Suprapubic skin (tissue), 3 donors: ENCODE results near the gene SLC30A3.

ENCODE experiments used
- CTCF ChIP-seq, 2 donors: fragments of 200-600 bp in 1 of 2; fragments of 450-650 bp in 1 of 2; sonication (generic) in 1 of 2; IDR thresholded peaks; one replicate each; pipeline ENCODE4 v1.5.1; 2016 to 2019; ENCODE audit warnings: antibody characterized with exemption in 2 of 2, mild to moderate bottlenecking in 1 of 2, moderate library complexity in 1 of 2
- EP300 ChIP-seq: sonication (generic); formaldehyde crosslinking; IDR thresholded peaks from one replicate; pipeline ENCODE4 v1.6.1; 2017; ENCODE audit warnings: antibody characterized with exemption
- POLR2A ChIP-seq, 2 donors: fragments of 450-650 bp; IDR thresholded peaks; one replicate each; pipeline ENCODE4 v1.6.1; 2017; ENCODE audit warnings: antibody characterized with exemption in 2 of 2, mild to moderate bottlenecking in 2 of 2, moderate library complexity in 2 of 2

- TF ChIP-seq CTCF (IDR thresholded peaks at IDR 0.05) = no peak
- no peak for TF ChIP-seq EP300
- TF ChIP-seq POLR2A (IDR thresholded peaks at IDR 0.05) = no peak
Measured at GRCh38 chr2:27307287-27307544, 44.4 kb upstream of the SLC30A3 start.
